Vagina (tissue), 2 donors: ENCODE data around the gene JCAD. TPM values are rescaled to one million over a fixed set of nuclear protein-coding genes. Genes with fewer than 3 reads are reported as not detected.

ENCODE experiments used
- DNase-seq, 2 donors: peaks; one replicate each; pipeline ENCODE4 v3.0.0-alpha.2; 2017; ENCODE audit errors: extremely low spot score in 2 of 2
- H3K27ac ChIP-seq: fragments of 200-600 bp; sonication (generic); one replicate; pipeline ENCODE4 v1.5.1; 2019
- H3K27me3 ChIP-seq: fragments of 200-600 bp; sonication (generic); one replicate; pipeline ENCODE4 v1.5.1; 2019
- H3K36me3 ChIP-seq, 2 donors: fragments of 200-600 bp; sonication (generic); one replicate each; pipeline ENCODE4 v1.5.1; 2017 to 2019
- H3K4me1 ChIP-seq: fragments of 200-600 bp; sonication (generic); one replicate; pipeline ENCODE4 v1.5.1; 2019
- H3K4me3 ChIP-seq, 2 donors: fragments of 200-600 bp; sonication (generic); 1 replicate in 1 of 2; 2 replicates in 1 of 2; pipeline ENCODE4 v1.5.1; 2016 to 2019
- H3K9me3 ChIP-seq: fragments of 200-600 bp; sonication (generic); one replicate; pipeline ENCODE4 v1.5.1; 2019
- CTCF ChIP-seq, 3 experiments: fragments of 450-650 bp in 2 of 3; fragments of 200-600 bp in 1 of 3; sonication (generic) in 1 of 3; IDR thresholded peaks; one replicate each; pipeline ENCODE4 v1.5.1; 2017 to 2019; ENCODE audit warnings: antibody characterized with exemption in 3 of 3, mild to moderate bottlenecking in 2 of 3, moderate library complexity in 2 of 3
- POLR2A ChIP-seq, 2 donors: fragments of 450-650 bp; IDR thresholded peaks; one replicate each; pipeline ENCODE4 v1.6.1; 2017; ENCODE audit warnings: antibody characterized with exemption in 2 of 2, mild to moderate bottlenecking in 2 of 2, moderate library complexity in 2 of 2
- POLR2AphosphoS5 ChIP-seq, 2 donors: sonication (generic); formaldehyde crosslinking; IDR thresholded peaks; one replicate each; pipeline ENCODE4 v1.9.0; 2017; ENCODE audit warnings: antibody characterized with exemption in 2 of 2, mild to moderate bottlenecking in 2 of 2, low read depth in 1 of 2; ENCODE audit not compliant: insufficient read depth in 1 of 2
- intact Hi-C: fragments of 100-400 bp; cut with DNase I; formaldehyde crosslinking; loops from one replicate; pipeline ENCODE4 v1.15.1; 2023
- total RNA-seq: library from RNA; depleted of rRNA; stranded (reverse); fragments of >200 nt; gene quantifications from one replicate; pipeline ENCODE4 v1.2.3, GENCODE V29; 2016

The JCAD gene
- total RNA-seq, 1 donor from 2014 or later: 40.3 TPM

GRCh38 chr10:30029872-30030256 is 29.5 kb downstream of the JCAD start:
- intact Hi-C loops: no loop called here
- Histone ChIP-seq H3K36me3 (no peaks in the 10 kb centered on the region), H3K4me3 (no peak overlapping the region), H3K27me3 (peaks cover 4% of the 10 kb centered on the region), H3K9me3 (no peaks in the 10 kb centered on the region), H3K27ac (no peak overlapping the region), H3K4me1 (peaks cover 19% of the 10 kb centered on the region)
- TF ChIP-seq POLR2AphosphoS5 (IDR thresholded peaks at IDR 0.05; ENCODE audit: insufficient read depth in 1 of 2, low read depth in 1 of 2) (no peak), POLR2A (IDR thresholded peaks at IDR 0.05) (no peak), CTCF (IDR thresholded peaks at IDR 0.05) (no peak)
- DNase-seq: no peak

GRCh38 chr10:30029164-30029871 is 30.1 kb downstream of the JCAD start:
- no peaks in the 10 kb centered on the region for H3K9me3 ChIP-seq
- no peak for DNase-seq
- H3K27ac ChIP-seq: peak overlapping the region; percentile 27
- H3K4me1 ChIP-seq: peaks cover 19% of the 10 kb centered on the region
- intact Hi-C loops: no loop called here
- no peaks in the 10 kb centered on the region for H3K36me3 ChIP-seq
- H3K27me3 ChIP-seq: peaks cover 4% of the 10 kb centered on the region
- H3K4me3 ChIP-seq: no peak overlapping the region
- no peak for TF ChIP-seq CTCF (IDR thresholded peaks at IDR 0.05)
- TF ChIP-seq POLR2A (IDR thresholded peaks at IDR 0.05): no peak
- no peak for TF ChIP-seq POLR2AphosphoS5 (IDR thresholded peaks at IDR 0.05; ENCODE audit: insufficient read depth in 1 of 2, low read depth in 1 of 2)

GRCh38 chr10:30028738-30029030 is 30.7 kb downstream of the JCAD start:
- peak overlapping the region; percentile 27 for H3K27ac ChIP-seq
- H3K4me1 ChIP-seq: peaks cover 19% of the 10 kb centered on the region
- TF ChIP-seq POLR2A (IDR thresholded peaks at IDR 0.05) (no peak), POLR2AphosphoS5 (IDR thresholded peaks at IDR 0.05; ENCODE audit: insufficient read depth in 1 of 2, low read depth in 1 of 2) (no peak), CTCF (IDR thresholded peaks at IDR 0.05) (no peak)
- no peaks in the 10 kb centered on the region for H3K9me3 ChIP-seq
- no peak overlapping the region for H3K4me3 ChIP-seq
- H3K27me3 ChIP-seq: peaks cover 4% of the 10 kb centered on the region
- H3K36me3 ChIP-seq: no peaks in the 10 kb centered on the region
- DNase-seq: no peak
- intact Hi-C loops: no loop called here

- Histone ChIP-seq H3K27ac (peak overlapping the region; percentile 27), H3K36me3 (no peaks in the 10 kb centered on the region), H3K9me3 (no peaks in the 10 kb centered on the region), H3K4me3 (no peak overlapping the region), H3K27me3 (peaks cover 4% of the 10 kb centered on the region), H3K4me1 (peaks cover 19% of the 10 kb centered on the region)
- no peak for DNase-seq
- intact Hi-C loops: no loop called here
- TF ChIP-seq POLR2A (IDR thresholded peaks at IDR 0.05) (no peak), POLR2AphosphoS5 (IDR thresholded peaks at IDR 0.05; ENCODE audit: insufficient read depth in 1 of 2, low read depth in 1 of 2) (peak in 1 of 2 donors; percentile 12)
These were observed 31.2 kb downstream of the JCAD start for GRCh38 chr10:30028006-30028737.

- H3K9me3 ChIP-seq: no peaks in the 10 kb centered on the region
- peaks cover 4% of the 10 kb centered on the region for H3K27me3 ChIP-seq
- no peak for DNase-seq
- H3K4me3 ChIP-seq: no peak overlapping the region
- intact Hi-C loops: no loop called here
- peaks cover 19% of the 10 kb centered on the region for H3K4me1 ChIP-seq
- H3K27ac ChIP-seq: no peak overlapping the region
- H3K36me3 ChIP-seq: no peaks in the 10 kb centered on the region
- TF ChIP-seq CTCF (IDR thresholded peaks at IDR 0.05) (no peak), POLR2A (IDR thresholded peaks at IDR 0.05) (no peak), POLR2AphosphoS5 (IDR thresholded peaks at IDR 0.05; ENCODE audit: insufficient read depth in 1 of 2, low read depth in 1 of 2) (peak in 1 of 2 donors; percentile 79)
These were observed 32.1 kb downstream of the JCAD start for GRCh38 chr10:30027057-30028005.
